Ovary (tissue), 3 donors: ENCODE data around the gene ENKUR.

Experiments
- CTCF ChIP-seq, 3 donors: fragments of 450-650 bp in 2 of 3; fragments of 200-600 bp in 1 of 3; IDR thresholded peaks; one replicate each; pipeline versions ENCODE4 v1.5.1 to v1.8.0; 2016 to 2022; ENCODE audit warnings: antibody characterized with exemption in 3 of 3, mild to moderate bottlenecking in 1 of 3
- EP300 ChIP-seq: sonication (generic); formaldehyde crosslinking; IDR thresholded peaks from one replicate; pipeline ENCODE4 v1.6.1; 2017; ENCODE audit warnings: antibody characterized with exemption
- POLR2A ChIP-seq: fragments of 450-650 bp; IDR thresholded peaks from one replicate; pipeline ENCODE4 v1.6.1; 2017; ENCODE audit warnings: antibody characterized with exemption, mild to moderate bottlenecking, moderate library complexity
- donor health status: DM: no; HTN: no; CAD: no.

DNA sequence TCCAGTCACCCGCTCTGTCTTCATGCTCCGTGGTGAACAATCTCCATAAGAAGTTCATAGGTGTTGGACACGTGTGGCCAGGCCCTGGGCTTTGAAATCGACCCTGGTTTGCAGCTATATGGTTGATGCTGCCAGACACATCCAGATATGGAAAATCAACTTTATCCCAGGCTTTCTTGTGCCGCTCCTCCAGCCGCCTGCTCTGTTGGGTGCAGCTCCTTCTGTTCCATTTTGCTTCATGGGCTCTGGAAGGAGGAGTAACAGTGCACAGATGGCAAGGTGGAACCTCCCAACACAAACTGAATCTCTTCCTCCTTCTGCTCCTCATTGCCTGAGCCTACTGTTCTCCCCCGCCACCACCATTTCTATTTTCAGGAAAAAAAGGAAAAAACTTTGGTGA, 45.2 kb upstream of the ENKUR start:
- TF ChIP-seq POLR2A, result no peak
- no peak for TF ChIP-seq EP300
- no peak for TF ChIP-seq CTCF (IDR thresholded peaks at IDR 0.05)
